ENCODE measurements around the gene CFAP46.
"Not testable (repeated sequence)": the region's sequence is repeated elsewhere in the genome, so short reads cannot be mapped to it uniquely, and the experiment has no call there.

CFAP46 gene

GRCh38 chr10:132970641-132971438, 28.5 kb upstream of the CFAP46 start:
- H3K4me1 ChIP-seq (ENCODE audit: control insufficient read depth, insufficient read depth, low read length, poor library complexity, severe bottlenecking): no peaks in the 10 kb centered on the region
- H3K36me3 ChIP-seq (ENCODE audit: control insufficient read depth, insufficient read depth, low read length): no peaks in the 10 kb centered on the region
- WGBS, 2 experiments (ENCODE audit: insufficient coverage in 2 of 2): 84 to 85% methylated on average over 17 to 19 of the region's 22 CpGs
- H3K4me3 ChIP-seq (ENCODE audit: extremely low read depth, insufficient read depth, low read length, poor library complexity, severe bottlenecking): no peak overlapping the region
- no peak overlapping the region for H3K27ac ChIP-seq (ENCODE audit: low read depth, low read length, severe bottlenecking)
- no peaks in the 10 kb centered on the region for H3K9me3 ChIP-seq (ENCODE audit: control insufficient read depth, low read length)

- Histone ChIP-seq H3K4me3 (ENCODE audit: extremely low read depth, insufficient read depth, low read length, poor library complexity, severe bottlenecking) (no peak overlapping the region), H3K9me3 (ENCODE audit: control insufficient read depth, low read length) (no peaks in the 10 kb centered on the region), H3K36me3 (ENCODE audit: control insufficient read depth, insufficient read depth, low read length) (no peaks in the 10 kb centered on the region), H3K4me1 (ENCODE audit: control insufficient read depth, insufficient read depth, low read length, poor library complexity, severe bottlenecking) (no peaks in the 10 kb centered on the region), H3K27ac (ENCODE audit: low read depth, low read length, severe bottlenecking) (no peak overlapping the region)
- WGBS, 2 experiments (ENCODE audit: insufficient coverage in 2 of 2): 73 to 74% methylated on average over 10 to 11 of the region's 11 CpGs
These were observed 25.2 kb upstream of the CFAP46 start for GRCh38 chr10:132967540-132967939.

- H3K36me3 ChIP-seq (ENCODE audit: control insufficient read depth, insufficient read depth, low read length): no peaks in the 10 kb centered on the region
- no peak overlapping the region for H3K27ac ChIP-seq (ENCODE audit: low read depth, low read length, severe bottlenecking)
- H3K9me3 ChIP-seq (ENCODE audit: control insufficient read depth, low read length): no peaks in the 10 kb centered on the region
- no peaks in the 10 kb centered on the region for H3K4me1 ChIP-seq (ENCODE audit: control insufficient read depth, insufficient read depth, low read length, poor library complexity, severe bottlenecking)
- 90 to 93% methylated on average over 17 to 18 of the region's 26 CpGs for whole genome bisulfite sequencing, 2 experiments (ENCODE audit: insufficient coverage in 2 of 2)
- no peak overlapping the region for H3K4me3 ChIP-seq (ENCODE audit: extremely low read depth, insufficient read depth, low read length, poor library complexity, severe bottlenecking)
These were observed 23.2 kb upstream of the CFAP46 start for GRCh38 chr10:132965411-132966057.

- H3K27ac ChIP-seq (ENCODE audit: low read depth, low read length, severe bottlenecking); H3K4me3 ChIP-seq (ENCODE audit: extremely low read depth, insufficient read depth, low read length, poor library complexity, severe bottlenecking); H3K36me3 ChIP-seq (ENCODE audit: control insufficient read depth, insufficient read depth, low read length); H3K9me3 ChIP-seq (ENCODE audit: control insufficient read depth, low read length); H3K4me1 ChIP-seq (ENCODE audit: control insufficient read depth, insufficient read depth, low read length, poor library complexity, severe bottlenecking): not testable (repeated sequence)
- WGBS, 2 experiments (ENCODE audit: insufficient coverage in 2 of 2): 96 to 97% methylated on average over 32 to 33 of the region's 43 CpGs
These were observed 22.5 kb upstream of the CFAP46 start for GRCh38 chr10:132964707-132965410.

GRCh38 chr10:132964231-132964630, 21.9 kb upstream of the CFAP46 start:
- H3K36me3 ChIP-seq (ENCODE audit: control insufficient read depth, insufficient read depth, low read length): no peaks in the 10 kb centered on the region
- H3K4me1 ChIP-seq (ENCODE audit: control insufficient read depth, insufficient read depth, low read length, poor library complexity, severe bottlenecking): no peaks in the 10 kb centered on the region
- no peaks in the 10 kb centered on the region for H3K9me3 ChIP-seq (ENCODE audit: control insufficient read depth, low read length)
- no peak overlapping the region for H3K27ac ChIP-seq (ENCODE audit: low read depth, low read length, severe bottlenecking)
- WGBS, 2 experiments (ENCODE audit: insufficient coverage in 2 of 2): 92 to 96% methylated on average over 12 to 15 of the region's 15 CpGs
- no peak overlapping the region for H3K4me3 ChIP-seq (ENCODE audit: extremely low read depth, insufficient read depth, low read length, poor library complexity, severe bottlenecking)

GRCh38 chr10:132963430-132963960, 21.1 kb upstream of the CFAP46 start:
- H3K36me3 ChIP-seq (ENCODE audit: control insufficient read depth, insufficient read depth, low read length): no peaks in the 10 kb centered on the region
- H3K4me1 ChIP-seq (ENCODE audit: control insufficient read depth, insufficient read depth, low read length, poor library complexity, severe bottlenecking): no peaks in the 10 kb centered on the region
- 89 to 91% methylated on average over 13 to 14 of the region's 14 CpGs for WGBS, 2 experiments (ENCODE audit: insufficient coverage in 2 of 2)
- H3K4me3 ChIP-seq (ENCODE audit: extremely low read depth, insufficient read depth, low read length, poor library complexity, severe bottlenecking): no peak overlapping the region
- no peaks in the 10 kb centered on the region for H3K9me3 ChIP-seq (ENCODE audit: control insufficient read depth, low read length)
- no peak overlapping the region for H3K27ac ChIP-seq (ENCODE audit: low read depth, low read length, severe bottlenecking)

GRCh38 chr10:132962623-132963429, 20.5 kb upstream of the CFAP46 start:
- Histone ChIP-seq H3K27ac (ENCODE audit: low read depth, low read length, severe bottlenecking) (no peak overlapping the region), H3K36me3 (ENCODE audit: control insufficient read depth, insufficient read depth, low read length) (no peaks in the 10 kb centered on the region), H3K4me3 (ENCODE audit: extremely low read depth, insufficient read depth, low read length, poor library complexity, severe bottlenecking) (peak overlapping the region; percentile 21), H3K9me3 (ENCODE audit: control insufficient read depth, low read length) (no peaks in the 10 kb centered on the region), H3K4me1 (ENCODE audit: control insufficient read depth, insufficient read depth, low read length, poor library complexity, severe bottlenecking) (no peaks in the 10 kb centered on the region)
- WGBS, 2 experiments (ENCODE audit: insufficient coverage in 2 of 2): 68 to 74% methylated on average over 7 to 9 of the region's 11 CpGs

- no peaks in the 10 kb centered on the region for H3K36me3 ChIP-seq (ENCODE audit: control insufficient read depth, insufficient read depth, low read length)
- 22 to 27% methylated on average over 36 to 37 of the region's 41 CpGs for WGBS, 2 experiments (ENCODE audit: insufficient coverage in 2 of 2)
- H3K9me3 ChIP-seq (ENCODE audit: control insufficient read depth, low read length): no peaks in the 10 kb centered on the region
- H3K4me3 ChIP-seq (ENCODE audit: extremely low read depth, insufficient read depth, low read length, poor library complexity, severe bottlenecking): peak overlapping the region; percentile 21
- H3K4me1 ChIP-seq (ENCODE audit: control insufficient read depth, insufficient read depth, low read length, poor library complexity, severe bottlenecking): no peaks in the 10 kb centered on the region
- no peak overlapping the region for H3K27ac ChIP-seq (ENCODE audit: low read depth, low read length, severe bottlenecking)
These were observed 19.6 kb upstream of the CFAP46 start for GRCh38 chr10:132961787-132962622.

GRCh38 chr10:132961420-132961786, 19.0 kb upstream of the CFAP46 start:
- H3K4me3 ChIP-seq (ENCODE audit: extremely low read depth, insufficient read depth, low read length, poor library complexity, severe bottlenecking): no peak overlapping the region
- no peaks in the 10 kb centered on the region for H3K4me1 ChIP-seq (ENCODE audit: control insufficient read depth, insufficient read depth, low read length, poor library complexity, severe bottlenecking)
- H3K36me3 ChIP-seq (ENCODE audit: control insufficient read depth, insufficient read depth, low read length): no peaks in the 10 kb centered on the region
- 100% methylated on average over 3 of the region's 8 CpGs; no CpG with 5 or more reads in 1 of the 2 experiments for WGBS, 2 experiments (ENCODE audit: insufficient coverage in 2 of 2)
- no peak overlapping the region for H3K27ac ChIP-seq (ENCODE audit: low read depth, low read length, severe bottlenecking)
- H3K9me3 ChIP-seq (ENCODE audit: control insufficient read depth, low read length): no peaks in the 10 kb centered on the region

Data from mesodermal cell (in vitro differentiated cells).